ENCODE measurements around the gene FERD3L. TPM values are rescaled to one million over a fixed set of nuclear protein-coding genes. Genes with fewer than 3 reads are reported as not detected.

The FERD3L gene
- total and polyA plus RNA-seq, 2 of the 13 experiments (the other 11 are each of a cell fraction or from before 2014, with no cell fraction given), result not detected

DNA sequence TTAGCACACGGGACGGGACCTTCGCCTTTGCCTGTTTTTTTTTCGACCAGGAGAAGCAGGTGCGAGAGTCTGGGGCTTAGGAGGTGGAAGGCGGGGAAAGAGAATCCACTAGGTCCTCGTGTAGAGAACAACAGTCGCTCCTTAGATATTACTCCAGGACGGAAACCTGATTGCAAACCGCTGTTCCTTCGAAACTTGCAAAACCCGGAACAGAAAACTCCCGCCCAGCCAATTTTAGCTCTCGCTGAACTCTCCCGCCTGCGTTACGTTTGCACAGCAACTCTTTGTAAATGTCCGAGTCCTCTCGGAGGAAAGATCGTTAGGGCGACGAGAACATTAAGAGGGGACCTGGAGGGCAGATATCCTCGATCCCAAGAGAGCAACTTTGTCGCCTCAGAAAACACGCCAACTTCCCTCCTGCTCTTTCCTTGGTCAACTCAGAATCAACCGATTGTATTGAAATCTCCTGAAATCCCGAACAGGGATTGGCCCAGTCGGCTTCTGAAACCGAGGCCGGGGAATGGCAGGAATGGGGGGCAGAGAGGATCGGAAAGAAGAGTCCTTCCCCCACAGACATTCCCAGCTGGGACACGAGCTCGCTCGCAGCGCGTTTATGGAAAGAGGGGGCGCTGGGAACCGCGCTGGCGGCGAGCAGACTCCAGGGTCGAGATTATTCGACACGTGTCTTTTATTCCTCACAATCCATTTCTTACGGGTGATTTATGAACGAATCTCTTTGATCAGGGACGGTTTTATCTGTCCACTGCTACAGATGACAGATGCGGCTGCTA is 37.7 kb downstream of the FERD3L start:
- CTCF ChIA-PET (ENCODE audit: low intra/inter-chr PET ratio, low total read pairs), result no interaction called here
- H3K79me2 ChIP-seq (ENCODE audit: insufficient read depth, low read length), result no peaks in the 10 kb centered on the region
- no peak for ATAC-seq
- POLR2A ChIA-PET, result no interaction called here
- H3K4me2 ChIP-seq (ENCODE audit: low read depth, low read length), result no peak overlapping the region
- in situ Hi-C loops (cut with HindIII; ENCODE audit: extremely low pct_ligation_motif_present, low pct_unique_long_range_greater_than_20kb) (loop anchor here (25.0 kb wide), 1 partner anchor 555 kb away; no protein-coding TSS in a partner anchor), intact Hi-C loops (cut with micrococcal nuclease; ENCODE audit: unreplicated experiment) (no loop called here)
- H3K36me3 ChIP-seq (replicated peaks in 1 of 2; ENCODE audit: control insufficient read depth in 1 of 2, insufficient read depth in 2 of 2, low read length in 2 of 2), result no peaks in the 10 kb centered on the region
- H3K4me1 ChIP-seq (ENCODE audit: insufficient read depth, low read length), result no peaks in the 10 kb centered on the region
- no peak overlapping the region for H2AFZ ChIP-seq (ENCODE audit: low read length)
- no peak overlapping the region for H3K4me3 ChIP-seq (replicated peaks in 1 of 3; ENCODE audit: insufficient read depth in 1 of 3, low read depth in 2 of 3, low read length in 3 of 3)
- BruUV-seq (replicated peaks), result no TSS peak
- FAIRE-seq, result no peak
- TF ChIP-seq SIX1 (CRISPR knock-in tag; IDR thresholded peaks at IDR 0.05; ENCODE audit: borderline replicate concordance) (no peak), E2F2 (CRISPR knock-in tag; IDR thresholded peaks at IDR 0.05; ENCODE audit: borderline replicate concordance) (no peak), ZNF549 (CRISPR knock-in tag; IDR thresholded peaks at IDR 0.05) (no peak), ZSCAN9 (CRISPR knock-in tag; IDR thresholded peaks at IDR 0.05; ENCODE audit: borderline replicate concordance) (no peak), ZNF460 (CRISPR knock-in tag; IDR thresholded peaks at IDR 0.05; ENCODE audit: borderline replicate concordance) (no peak), RFXAP (CRISPR knock-in tag; IDR thresholded peaks at IDR 0.05; ENCODE audit: borderline replicate concordance) (no peak), PAWR (CRISPR knock-in tag; IDR thresholded peaks at IDR 0.05; ENCODE audit: borderline replicate concordance) (no peak), GPN1 (CRISPR knock-in tag; IDR thresholded peaks at IDR 0.05; ENCODE audit: borderline replicate concordance) (no peak), RAD51 (IDR thresholded peaks at IDR 0.05; ENCODE audit: borderline replicate concordance) (no peak), IRX3 (CRISPR knock-in tag; IDR thresholded peaks at IDR 0.05; ENCODE audit: borderline replicate concordance, low read depth) (no peak), NFKB2 (CRISPR knock-in tag; IDR thresholded peaks at IDR 0.05; ENCODE audit: borderline replicate concordance) (no peak), ZNF138 (CRISPR knock-in tag; IDR thresholded peaks at IDR 0.05; ENCODE audit: low read depth) (no peak), MIER2 (CRISPR knock-in tag; IDR thresholded peaks at IDR 0.05) (no peak), CHD2 (IDR thresholded peaks at IDR 0.05; ENCODE audit: low read depth, low read length) (no peak), PHF21A (CRISPR knock-in tag; IDR thresholded peaks at IDR 0.05) (no peak)
- TF ChIP-seq, protein P1, sequence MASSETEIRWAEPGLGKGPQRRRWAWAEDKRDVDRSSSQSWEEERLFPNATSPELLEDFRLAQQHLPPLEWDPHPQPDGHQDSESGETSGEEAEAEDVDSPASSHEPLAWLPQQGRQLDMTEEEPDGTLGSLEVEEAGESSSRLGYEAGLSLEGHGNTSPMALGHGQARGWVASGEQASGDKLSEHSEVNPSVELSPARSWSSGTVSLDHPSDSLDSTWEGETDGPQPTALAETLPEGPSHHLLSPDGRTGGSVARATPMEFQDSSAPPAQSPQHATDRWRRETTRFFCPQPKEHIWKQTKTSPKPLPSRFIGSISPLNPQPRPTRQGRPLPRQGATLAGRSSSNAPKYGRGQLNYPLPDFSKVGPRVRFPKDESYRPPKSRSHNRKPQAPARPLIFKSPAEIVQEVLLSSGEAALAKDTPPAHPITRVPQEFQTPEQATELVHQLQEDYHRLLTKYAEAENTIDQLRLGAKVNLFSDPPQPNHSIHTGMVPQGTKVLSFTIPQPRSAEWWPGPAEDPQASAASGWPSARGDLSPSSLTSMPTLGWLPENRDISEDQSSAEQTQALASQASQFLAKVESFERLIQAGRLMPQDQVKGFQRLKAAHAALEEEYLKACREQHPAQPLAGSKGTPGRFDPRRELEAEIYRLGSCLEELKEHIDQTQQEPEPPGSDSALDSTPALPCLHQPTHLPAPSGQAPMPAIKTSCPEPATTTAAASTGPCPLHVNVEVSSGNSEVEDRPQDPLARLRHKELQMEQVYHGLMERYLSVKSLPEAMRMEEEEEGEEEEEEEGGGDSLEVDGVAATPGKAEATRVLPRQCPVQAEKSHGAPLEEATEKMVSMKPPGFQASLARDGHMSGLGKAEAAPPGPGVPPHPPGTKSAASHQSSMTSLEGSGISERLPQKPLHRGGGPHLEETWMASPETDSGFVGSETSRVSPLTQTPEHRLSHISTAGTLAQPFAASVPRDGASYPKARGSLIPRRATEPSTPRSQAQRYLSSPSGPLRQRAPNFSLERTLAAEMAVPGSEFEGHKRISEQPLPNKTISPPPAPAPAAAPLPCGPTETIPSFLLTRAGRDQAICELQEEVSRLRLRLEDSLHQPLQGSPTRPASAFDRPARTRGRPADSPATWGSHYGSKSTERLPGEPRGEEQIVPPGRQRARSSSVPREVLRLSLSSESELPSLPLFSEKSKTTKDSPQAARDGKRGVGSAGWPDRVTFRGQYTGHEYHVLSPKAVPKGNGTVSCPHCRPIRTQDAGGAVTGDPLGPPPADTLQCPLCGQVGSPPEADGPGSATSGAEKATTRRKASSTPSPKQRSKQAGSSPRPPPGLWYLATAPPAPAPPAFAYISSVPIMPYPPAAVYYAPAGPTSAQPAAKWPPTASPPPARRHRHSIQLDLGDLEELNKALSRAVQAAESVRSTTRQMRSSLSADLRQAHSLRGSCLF (CRISPR knock-in tag; IDR thresholded peaks at IDR 0.05; ENCODE audit: borderline replicate concordance), result no peak
- 32% methylated on average over 48 of the region's 48 CpGs for WGBS (ENCODE audit: low lambda C conversion rate)
- H3K27me3 ChIP-seq (ENCODE audit: control insufficient read depth in 1 of 2, insufficient read depth in 2 of 2, low read length in 2 of 2), result peaks cover 2 to 50% of the 10 kb centered on the region in 2 experiments; a peak in 2 of 5 replicates
- H3K9ac ChIP-seq (ENCODE audit: insufficient read depth, low read depth, low read length), result no peak overlapping the region
- no peak overlapping the region for H3K27ac ChIP-seq (ENCODE audit: extremely low read length, insufficient read depth, low read length)
- no peaks in the 10 kb centered on the region for H4K20me1 ChIP-seq (ENCODE audit: insufficient read depth, low read length)
- no peak for DNase-seq (ENCODE audit: low spot score)
- no peaks in the 10 kb centered on the region for H3K9me3 ChIP-seq (ENCODE audit: low read length)

Data from HepG2 (cell line).